Dermis lymphatic vessel endothelial cell (primary cell): ENCODE measurements around the gene POLG2. TPM values are rescaled to one million over a fixed set of nuclear protein-coding genes. Genes with fewer than 3 reads are reported as not detected.

Source experiments
- total RNA-seq: library from RNA; depleted of rRNA; stranded (reverse); fragments of >200 nt; gene quantifications from 2 replicates; pipeline ENCODE4 v1.2.1, GENCODE V29; 2014

The POLG2 gene
- 6.6 and 7.9 TPM in 2 replicates for total RNA-seq

GRCh38 chr17:64496786-64497564 is at the start of gene POLG2:
POLG2 (minus strand) TSS chr17:64497054; CDS start chr17:64496968, 86 bp downstream.

DNA sequence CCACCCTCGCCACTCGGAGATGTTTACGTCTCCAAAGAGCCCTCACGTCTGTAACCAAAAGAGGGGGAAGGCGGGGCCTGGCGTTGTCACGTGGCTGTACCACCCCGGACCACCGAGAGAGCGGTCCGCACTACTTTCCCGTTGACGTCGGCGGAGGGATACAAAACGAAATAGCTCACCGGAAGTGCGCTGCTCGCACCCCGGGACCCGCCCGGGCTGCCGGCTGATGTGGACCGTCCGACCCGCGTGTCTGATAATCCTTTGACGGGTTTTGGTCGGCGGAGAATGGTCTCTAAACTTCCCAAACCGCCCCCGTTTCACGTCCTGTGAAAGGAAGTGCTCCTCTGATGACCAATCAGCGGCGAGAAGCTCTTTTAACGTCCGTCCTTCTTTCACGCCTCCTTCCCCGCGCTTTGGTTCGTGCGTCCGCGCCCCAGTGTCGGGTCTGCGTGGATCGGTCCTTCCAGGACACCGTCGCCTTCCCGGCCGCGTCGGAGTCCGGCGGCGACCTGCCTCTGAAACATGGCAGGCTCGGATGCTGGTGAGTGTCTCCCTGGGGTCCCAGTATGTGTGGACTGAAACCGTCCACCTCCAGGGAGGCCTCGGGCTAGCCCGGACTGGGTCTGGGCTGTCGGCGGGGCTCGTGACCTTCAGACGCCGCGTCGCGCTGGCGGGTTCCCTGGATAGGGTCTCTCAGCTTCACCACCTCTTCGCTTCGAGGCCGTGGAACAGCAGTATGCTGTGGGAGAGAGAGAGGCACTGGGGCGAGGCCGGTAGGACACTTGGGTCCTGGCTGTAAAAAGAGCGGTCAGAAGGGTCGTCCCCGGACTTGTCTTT is 9.9 kb upstream of the POLG2 start, which contains the start of gene CEP95:
Gene CEP95, plus strand, starts transcription at position 402 of the 837 bp plus-strand sequence. Its CDS starts 121 bp downstream, at position 523.

DNA sequence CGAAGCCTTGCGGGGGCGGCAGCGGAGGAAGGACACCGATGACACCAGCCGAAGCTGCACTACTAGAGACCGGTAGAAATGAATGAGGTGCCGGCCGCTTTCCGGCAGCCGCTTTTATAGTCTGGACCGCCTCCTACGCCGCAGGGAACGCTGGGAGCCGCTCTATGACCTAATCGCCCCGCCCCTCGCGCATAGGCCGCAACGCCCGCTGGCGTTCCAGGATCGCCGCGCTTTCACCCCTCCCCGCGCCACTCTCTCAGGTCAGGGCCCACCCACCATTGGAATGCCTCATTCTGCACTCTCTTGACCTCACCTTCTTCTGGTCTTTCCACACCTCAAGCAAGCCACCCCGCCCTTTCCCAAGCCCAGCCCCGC is 9.3 kb upstream of the POLG2 start, which contains the start of gene DDX5:
Gene DDX5, minus strand, starts transcription at position 89 of the 375 bp plus-strand sequence. CDS start 170 bp downstream, outside the sequence.

GRCh38 chr17:64448665-64449512 is 48.0 kb downstream of the POLG2 start, which contains the start of gene MILR1:
MILR1 (plus strand) TSS chr17:64449115; CDS start chr17:64449169, 54 bp downstream.

Other genes starting within 250 kb of the POLG2 start
- 26.6 and 32.8 TPM in 2 replicates for gene TEX2, start 233.8 kb downstream of the POLG2 start, total RNA-seq
- 450 and 574 TPM in 2 replicates for gene PECAM1, start 106.2 kb downstream of the POLG2 start, total RNA-seq
- gene MILR1, start 47.9 kb downstream of the POLG2 start, total RNA-seq, result 0.52 and 0.76 TPM in 2 replicates
- 467 and 503 TPM in 2 replicates for gene DDX5, start 9.2 kb upstream of the POLG2 start, total RNA-seq
- gene CEP95, start 9.9 kb upstream of the POLG2 start, total RNA-seq, result 17.1 and 22.8 TPM in 2 replicates
- 54.8 and 74.9 TPM in 2 replicates for gene SMURF2, start 165.3 kb upstream of the POLG2 start, total RNA-seq